Ovary (tissue), 3 donors: ENCODE measurements around the gene TPO.

Experiments used
- POLR2A ChIP-seq: fragments of 450-650 bp; IDR thresholded peaks from one replicate; pipeline ENCODE4 v1.6.1; 2017; ENCODE audit warnings: antibody characterized with exemption, mild to moderate bottlenecking, moderate library complexity
- TF ChIP-seq, protein P1 (sequence below), 3 donors: fragments of 450-650 bp in 2 of 3; fragments of 200-600 bp in 1 of 3; IDR thresholded peaks; one replicate each; pipeline versions ENCODE4 v1.5.1 to v1.8.0; 2016 to 2022; ENCODE audit warnings: antibody characterized with exemption in 3 of 3, mild to moderate bottlenecking in 1 of 3
- donor health status: DM: no; HTN: no; CAD: no.

DNA sequence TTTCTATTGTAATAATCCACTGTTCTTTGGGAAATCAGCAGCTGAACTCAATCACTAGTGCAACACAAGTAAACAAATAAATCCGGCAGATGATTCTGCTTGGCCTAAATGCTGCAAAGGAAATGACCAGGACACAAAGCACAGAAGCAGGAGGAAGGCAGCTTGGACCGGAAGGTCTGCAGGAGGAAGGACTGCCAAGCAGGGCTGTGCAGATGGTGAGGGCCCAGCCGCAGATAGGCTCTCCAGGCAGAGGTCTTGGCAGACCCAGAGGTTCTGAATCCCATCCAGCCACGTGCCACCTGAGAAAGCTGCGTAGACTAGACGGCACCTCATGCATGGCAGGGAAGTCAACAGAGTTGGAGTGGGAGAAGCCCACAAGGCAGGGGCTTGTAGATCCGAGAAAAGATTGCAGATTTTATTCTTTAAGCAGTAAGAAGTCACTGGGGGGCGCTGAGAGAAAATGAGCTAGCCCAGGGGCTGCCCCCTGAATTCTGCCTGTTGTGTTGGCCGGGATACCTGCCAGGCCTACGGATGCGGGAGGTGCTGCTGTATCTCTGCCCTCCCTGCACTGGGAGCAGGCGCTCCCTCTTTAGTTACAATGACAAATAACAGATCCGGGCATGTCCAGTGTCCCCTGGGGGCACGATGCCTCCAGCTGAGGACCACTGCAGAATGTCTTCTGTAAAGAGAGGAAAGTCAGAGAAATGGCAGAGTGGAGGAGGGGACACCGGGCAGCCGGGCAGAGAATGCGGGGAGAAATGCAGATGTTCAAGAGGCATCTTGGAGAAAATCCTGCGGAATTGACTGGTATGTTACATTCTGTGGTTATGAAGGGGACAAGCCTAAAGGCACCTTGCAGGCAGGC, 177.6 kb downstream of the TPO start:
- TF ChIP-seq, protein P1, sequence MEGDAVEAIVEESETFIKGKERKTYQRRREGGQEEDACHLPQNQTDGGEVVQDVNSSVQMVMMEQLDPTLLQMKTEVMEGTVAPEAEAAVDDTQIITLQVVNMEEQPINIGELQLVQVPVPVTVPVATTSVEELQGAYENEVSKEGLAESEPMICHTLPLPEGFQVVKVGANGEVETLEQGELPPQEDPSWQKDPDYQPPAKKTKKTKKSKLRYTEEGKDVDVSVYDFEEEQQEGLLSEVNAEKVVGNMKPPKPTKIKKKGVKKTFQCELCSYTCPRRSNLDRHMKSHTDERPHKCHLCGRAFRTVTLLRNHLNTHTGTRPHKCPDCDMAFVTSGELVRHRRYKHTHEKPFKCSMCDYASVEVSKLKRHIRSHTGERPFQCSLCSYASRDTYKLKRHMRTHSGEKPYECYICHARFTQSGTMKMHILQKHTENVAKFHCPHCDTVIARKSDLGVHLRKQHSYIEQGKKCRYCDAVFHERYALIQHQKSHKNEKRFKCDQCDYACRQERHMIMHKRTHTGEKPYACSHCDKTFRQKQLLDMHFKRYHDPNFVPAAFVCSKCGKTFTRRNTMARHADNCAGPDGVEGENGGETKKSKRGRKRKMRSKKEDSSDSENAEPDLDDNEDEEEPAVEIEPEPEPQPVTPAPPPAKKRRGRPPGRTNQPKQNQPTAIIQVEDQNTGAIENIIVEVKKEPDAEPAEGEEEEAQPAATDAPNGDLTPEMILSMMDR (IDR thresholded peaks at IDR 0.05), result no peak
- TF ChIP-seq POLR2A, result no peak
